ENCODE results near the gene LGALSL. TPM values are rescaled to one million over a fixed set of nuclear protein-coding genes. Genes with fewer than 3 reads are reported as not detected.

Gene LGALSL
- total RNA-seq, 1 donor from 2014 or later = 7.4 TPM

DNA sequence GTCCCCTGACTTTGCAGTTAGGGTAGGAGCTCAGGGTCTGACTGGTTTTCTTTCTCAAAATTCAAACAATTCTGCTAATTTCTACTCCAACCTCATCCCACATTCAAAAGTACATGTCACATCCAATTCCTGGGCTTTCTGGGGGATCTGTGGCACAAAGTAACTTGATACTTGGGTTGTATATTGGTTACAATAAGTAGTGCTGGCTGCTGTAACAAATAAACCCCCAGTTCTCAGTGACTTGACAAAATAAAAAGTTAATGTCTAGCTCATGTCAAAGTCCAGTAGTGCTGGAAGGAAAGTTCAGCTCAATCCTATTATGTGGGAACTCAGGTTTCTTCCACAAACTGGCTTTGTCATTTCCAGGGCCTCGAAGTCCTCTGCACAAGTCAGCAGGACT, 23.1 kb downstream of the LGALSL start:
- no peak for DNase-seq (ENCODE audit: extremely low spot score, unreplicated experiment)
- Mint-ChIP-seq H3K4me3 (ENCODE audit: unreplicated experiment) (no peak overlapping the region), H3K4me1 (ENCODE audit: unreplicated experiment) (no peaks in the 10 kb centered on the region), H3K36me3 (ENCODE audit: unreplicated experiment) (no peaks in the 10 kb centered on the region), H3K27me3 (ENCODE audit: unreplicated experiment) (peaks cover 7% of the 10 kb centered on the region), H3K27ac (ENCODE audit: unreplicated experiment) (no peak overlapping the region), H3K9me3 (ENCODE audit: unreplicated experiment) (no peaks in the 10 kb centered on the region)
- TF ChIP-seq, protein P1, sequence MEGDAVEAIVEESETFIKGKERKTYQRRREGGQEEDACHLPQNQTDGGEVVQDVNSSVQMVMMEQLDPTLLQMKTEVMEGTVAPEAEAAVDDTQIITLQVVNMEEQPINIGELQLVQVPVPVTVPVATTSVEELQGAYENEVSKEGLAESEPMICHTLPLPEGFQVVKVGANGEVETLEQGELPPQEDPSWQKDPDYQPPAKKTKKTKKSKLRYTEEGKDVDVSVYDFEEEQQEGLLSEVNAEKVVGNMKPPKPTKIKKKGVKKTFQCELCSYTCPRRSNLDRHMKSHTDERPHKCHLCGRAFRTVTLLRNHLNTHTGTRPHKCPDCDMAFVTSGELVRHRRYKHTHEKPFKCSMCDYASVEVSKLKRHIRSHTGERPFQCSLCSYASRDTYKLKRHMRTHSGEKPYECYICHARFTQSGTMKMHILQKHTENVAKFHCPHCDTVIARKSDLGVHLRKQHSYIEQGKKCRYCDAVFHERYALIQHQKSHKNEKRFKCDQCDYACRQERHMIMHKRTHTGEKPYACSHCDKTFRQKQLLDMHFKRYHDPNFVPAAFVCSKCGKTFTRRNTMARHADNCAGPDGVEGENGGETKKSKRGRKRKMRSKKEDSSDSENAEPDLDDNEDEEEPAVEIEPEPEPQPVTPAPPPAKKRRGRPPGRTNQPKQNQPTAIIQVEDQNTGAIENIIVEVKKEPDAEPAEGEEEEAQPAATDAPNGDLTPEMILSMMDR (IDR thresholded peaks at IDR 0.05) = no peak

DNA sequence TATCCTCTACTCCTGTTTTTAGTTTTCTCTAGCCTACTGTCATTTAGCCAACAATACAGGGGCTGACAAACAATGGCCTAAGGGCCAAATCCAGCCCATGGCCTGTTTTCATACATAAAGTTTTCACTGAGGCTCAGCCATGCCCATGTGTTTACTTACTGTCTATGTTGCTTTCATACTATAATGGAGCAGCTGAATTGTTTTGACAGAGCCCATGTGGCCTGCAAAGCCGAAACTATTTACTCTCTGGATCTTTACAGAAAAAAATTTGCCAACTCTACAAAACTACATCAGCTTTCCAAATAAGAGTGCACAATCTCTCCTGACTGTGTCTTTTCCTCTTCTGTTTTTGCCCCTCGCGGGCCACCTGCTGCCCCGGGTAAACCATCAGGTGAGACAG, 24.0 kb downstream of the LGALSL start:
- H3K9me3 Mint-ChIP-seq (ENCODE audit: unreplicated experiment) = no peaks in the 10 kb centered on the region
- H3K4me3 Mint-ChIP-seq (ENCODE audit: unreplicated experiment) = no peak overlapping the region
- H3K27ac Mint-ChIP-seq (ENCODE audit: unreplicated experiment) = no peak overlapping the region
- no peaks in the 10 kb centered on the region for H3K4me1 Mint-ChIP-seq (ENCODE audit: unreplicated experiment)
- DNase-seq (ENCODE audit: extremely low spot score, unreplicated experiment) = no peak
- H3K36me3 Mint-ChIP-seq (ENCODE audit: unreplicated experiment) = no peaks in the 10 kb centered on the region
- TF ChIP-seq, protein P1 (IDR thresholded peaks at IDR 0.05) = no peak
- peaks cover 7% of the 10 kb centered on the region for H3K27me3 Mint-ChIP-seq (ENCODE audit: unreplicated experiment)

DNA sequence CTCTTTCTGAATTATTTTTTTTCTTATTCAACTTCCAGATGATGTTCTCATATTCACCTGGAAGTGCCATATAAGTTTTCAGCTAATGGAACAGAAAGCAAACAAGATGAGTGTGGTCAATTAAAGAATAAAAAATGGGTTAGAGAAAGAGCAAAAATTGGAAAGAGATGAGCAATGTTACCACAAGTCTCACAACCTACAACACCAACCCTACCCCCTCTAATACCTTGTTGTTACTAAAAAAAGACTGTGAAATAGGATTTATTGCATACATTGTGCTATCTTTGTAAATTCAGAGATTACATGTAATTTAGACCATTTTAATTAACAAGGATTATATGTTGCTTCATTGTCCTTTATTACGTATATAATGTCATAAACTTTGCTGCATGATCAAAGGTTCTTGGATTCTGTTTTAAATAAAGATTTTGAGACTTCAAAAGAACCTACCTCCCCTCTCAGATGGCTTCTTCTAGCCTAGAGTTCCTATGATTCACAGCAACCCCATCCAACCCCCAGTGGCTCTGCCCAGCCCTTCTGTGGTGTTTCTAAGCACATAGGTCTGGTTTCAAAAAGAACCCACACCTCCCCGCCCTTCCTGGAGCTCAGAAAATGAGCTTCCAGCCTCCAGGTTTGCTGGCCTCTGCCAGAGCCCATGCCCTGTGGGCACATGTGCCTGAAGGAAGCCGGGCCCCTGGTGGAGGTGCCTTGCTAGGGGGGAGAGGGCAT, 24.7 kb downstream of the LGALSL start:
- H3K4me3 Mint-ChIP-seq (ENCODE audit: unreplicated experiment) = no peak overlapping the region
- H3K4me1 Mint-ChIP-seq (ENCODE audit: unreplicated experiment) = no peaks in the 10 kb centered on the region
- no peak for DNase-seq (ENCODE audit: extremely low spot score, unreplicated experiment)
- no peaks in the 10 kb centered on the region for H3K36me3 Mint-ChIP-seq (ENCODE audit: unreplicated experiment)
- no peaks in the 10 kb centered on the region for H3K9me3 Mint-ChIP-seq (ENCODE audit: unreplicated experiment)
- H3K27me3 Mint-ChIP-seq (ENCODE audit: unreplicated experiment) = peaks cover 5% of the 10 kb centered on the region
- H3K27ac Mint-ChIP-seq (ENCODE audit: unreplicated experiment) = no peak overlapping the region
- TF ChIP-seq, protein P1 (IDR thresholded peaks at IDR 0.05) = no peak

DNA sequence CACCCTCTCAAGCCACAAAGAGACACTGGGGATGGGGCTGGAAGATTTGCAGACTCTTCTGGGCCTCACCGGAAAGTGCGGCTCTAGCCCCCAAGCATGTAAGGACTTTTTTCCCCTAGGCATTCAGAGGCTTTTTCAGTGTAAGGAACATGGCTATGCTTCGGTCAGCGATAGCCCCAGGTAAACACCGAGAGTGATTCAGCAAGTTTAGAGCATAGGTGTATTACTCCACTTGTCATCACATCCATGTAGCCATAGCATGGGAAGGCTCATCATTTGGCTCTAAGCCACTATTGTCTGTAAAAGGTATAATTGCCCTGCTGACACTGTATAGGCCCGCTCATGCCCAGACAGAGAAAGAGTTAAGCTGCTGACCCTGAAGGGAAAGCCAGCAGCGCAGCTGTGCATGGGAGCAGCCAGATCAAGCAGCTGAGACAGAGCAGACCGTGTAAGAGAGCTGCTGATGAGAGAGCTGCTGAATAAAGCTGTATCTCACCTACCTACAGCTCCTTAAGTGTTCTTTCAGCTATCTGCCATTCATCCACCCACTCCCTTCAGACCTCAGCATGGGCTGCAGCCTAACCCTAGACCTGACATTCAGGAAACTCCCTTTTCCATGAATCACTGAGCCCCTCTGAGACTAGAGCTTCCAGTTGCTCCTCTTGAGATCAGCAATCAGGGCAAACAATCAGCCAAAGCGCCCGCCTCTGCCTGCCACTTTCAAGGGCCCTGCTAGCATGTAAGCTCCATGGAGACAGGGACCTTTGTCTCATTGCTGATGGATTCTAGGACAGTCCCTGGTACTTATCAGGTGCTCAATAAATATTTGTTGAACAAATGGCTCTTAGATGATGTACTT, 25.5 kb downstream of the LGALSL start:
- Mint-ChIP-seq H3K27me3 (ENCODE audit: unreplicated experiment) (peaks cover 5% of the 10 kb centered on the region), H3K9me3 (ENCODE audit: unreplicated experiment) (no peaks in the 10 kb centered on the region), H3K4me1 (ENCODE audit: unreplicated experiment) (no peaks in the 10 kb centered on the region), H3K27ac (ENCODE audit: unreplicated experiment) (no peak overlapping the region), H3K36me3 (ENCODE audit: unreplicated experiment) (no peaks in the 10 kb centered on the region), H3K4me3 (ENCODE audit: unreplicated experiment) (no peak overlapping the region)
- no peak for DNase-seq (ENCODE audit: extremely low spot score, unreplicated experiment)
- TF ChIP-seq, protein P1 (IDR thresholded peaks at IDR 0.05) = no peak

DNA sequence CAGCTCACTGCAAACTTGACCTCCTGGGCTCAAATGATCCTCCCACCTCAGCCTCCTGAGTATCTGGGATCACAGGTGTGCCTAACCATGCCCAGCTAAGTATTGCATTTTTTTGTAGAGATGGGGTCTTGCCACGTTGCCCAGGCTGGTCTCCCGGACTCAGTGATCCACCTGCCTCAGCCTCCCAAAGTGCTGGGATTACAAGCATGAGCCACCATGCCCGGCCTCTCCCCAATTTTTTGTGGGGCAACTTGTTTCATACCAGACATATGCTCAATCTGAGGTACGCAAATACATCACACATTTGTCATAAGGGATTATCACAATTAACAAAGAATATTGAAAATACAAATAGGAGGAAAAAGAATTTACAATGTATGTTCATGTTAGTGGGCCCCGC, 27.7 kb downstream of the LGALSL start:
- H3K27ac Mint-ChIP-seq (ENCODE audit: unreplicated experiment) = no peak overlapping the region
- no peaks in the 10 kb centered on the region for H3K4me1 Mint-ChIP-seq (ENCODE audit: unreplicated experiment)
- no peaks in the 10 kb centered on the region for H3K9me3 Mint-ChIP-seq (ENCODE audit: unreplicated experiment)
- TF ChIP-seq, protein P1 (IDR thresholded peaks at IDR 0.05) = no peak
- DNase-seq (ENCODE audit: extremely low spot score, unreplicated experiment) = no peak
- no peaks in the 10 kb centered on the region for H3K36me3 Mint-ChIP-seq (ENCODE audit: unreplicated experiment)
- H3K4me3 Mint-ChIP-seq (ENCODE audit: unreplicated experiment) = no peak overlapping the region
- peaks cover 18% of the 10 kb centered on the region for H3K27me3 Mint-ChIP-seq (ENCODE audit: unreplicated experiment)
